HG03139 (cell line): ENCODE results near the gene FIBCD1.

Experiments used
- ATAC-seq: cut with Tn5 transposase; IDR thresholded peaks from one replicate; pipeline ENCODE4 v1.9.1; 2021; ENCODE audit not compliant: unreplicated experiment

The FIBCD1 gene

GRCh38 chr9:130923611-130924447, 15.2 kb downstream of the FIBCD1 start:
- ATAC-seq: no peak

- no peak for ATAC-seq
Observed at GRCh38 chr9:130922893-130923610, 16.0 kb downstream of the FIBCD1 start.

- no peak for ATAC-seq
Observed at GRCh38 chr9:130921989-130922892, 16.8 kb downstream of the FIBCD1 start.

GRCh38 chr9:130921300-130921988, 17.6 kb downstream of the FIBCD1 start:
- no peak for ATAC-seq

GRCh38 chr9:130920762-130921299, 18.2 kb downstream of the FIBCD1 start:
- ATAC-seq: no peak

GRCh38 chr9:130920233-130920632, 18.8 kb downstream of the FIBCD1 start:
- ATAC-seq: no peak

GRCh38 chr9:130919559-130920145, 19.4 kb downstream of the FIBCD1 start:
- no peak for ATAC-seq

- no peak for ATAC-seq
Observed at GRCh38 chr9:130918826-130919558, 20.1 kb downstream of the FIBCD1 start.

GRCh38 chr9:130918101-130918825, 20.8 kb downstream of the FIBCD1 start:
- ATAC-seq: no peak

GRCh38 chr9:130917168-130917960, 21.7 kb downstream of the FIBCD1 start:
- no peak for ATAC-seq

- ATAC-seq: no peak
Observed at GRCh38 chr9:130915096-130915447, 24.0 kb downstream of the FIBCD1 start.

- ATAC-seq: no peak
Observed at GRCh38 chr9:130914417-130915095, 24.5 kb downstream of the FIBCD1 start.

GRCh38 chr9:130913599-130914416, 25.2 kb downstream of the FIBCD1 start:
- ATAC-seq: no peak

GRCh38 chr9:130912932-130913598, 26.0 kb downstream of the FIBCD1 start:
- no peak for ATAC-seq

- no peak for ATAC-seq
Observed at GRCh38 chr9:130911254-130912049, 27.6 kb downstream of the FIBCD1 start.
